HEK293T (cell line): ENCODE data around the gene KCNAB2.

Experiments used
- BHLHE40 ChIP-seq: fragments of 450-650 bp; IDR thresholded peaks from 2 replicates; pipeline ENCODE4 v1.6.1; 2016; ENCODE audit warnings: mild to moderate bottlenecking, moderate library complexity, borderline replicate concordance
- ELF4 ChIP-seq: fragments of 450-650 bp; IDR thresholded peaks from 2 replicates; pipeline ENCODE4 v1.6.1; 2017; ENCODE audit warnings: antibody characterized with exemption
- FOXA1 ChIP-seq: fragments of 450-650 bp; IDR thresholded peaks from 2 replicates; pipeline ENCODE4 v1.6.1; 2016; ENCODE audit warnings: mild to moderate bottlenecking
- FOXM1 ChIP-seq: fragments of 450-650 bp; IDR thresholded peaks from 2 replicates; pipeline ENCODE4 v1.6.1; 2017; ENCODE audit warnings: mild to moderate bottlenecking, borderline replicate concordance
- HDGF ChIP-seq: fragments of 450-650 bp; IDR thresholded peaks from 2 replicates; pipeline ENCODE4 v1.6.1; 2017; ENCODE audit warnings: antibody characterized with exemption, borderline replicate concordance
- L3MBTL2 ChIP-seq: fragments of 450-650 bp; conservative IDR thresholded peaks from 2 replicates; pipeline ENCODE4 v1.6.1; 2016; ENCODE audit warnings: mild to moderate bottlenecking
- LEF1 ChIP-seq: fragments of 450-650 bp; IDR thresholded peaks from 2 replicates; pipeline ENCODE4 v1.6.1; 2017; ENCODE audit warnings: mild to moderate bottlenecking, borderline replicate concordance
- PKNOX1 ChIP-seq: fragments of 450-650 bp; IDR thresholded peaks from 2 replicates; pipeline ENCODE4 v1.6.1; 2016
- SP1 ChIP-seq: fragments of 450-650 bp; IDR thresholded peaks from 2 replicates; pipeline ENCODE4 v1.6.1; 2017
- SUZ12 ChIP-seq: fragments of 450-650 bp; IDR thresholded peaks from 2 replicates; pipeline ENCODE4 v1.6.1; 2016; ENCODE audit warnings: mild to moderate bottlenecking
- TARDBP ChIP-seq: fragments of 450-650 bp; IDR thresholded peaks from 2 replicates; pipeline ENCODE4 v1.6.1; 2016
- ZNF384 ChIP-seq: fragments of 450-650 bp; IDR thresholded peaks from 2 replicates; pipeline ENCODE4 v1.6.1; 2016

GRCh38 chr1:6053206-6053546, 7.5 kb downstream of the KCNAB2 start:
- TF ChIP-seq SUZ12 (no peak), BHLHE40 (no peak), PKNOX1 (no peak), TARDBP (no peak), SP1 (no peak), LEF1 (no peak), FOXM1 (no peak), FOXA1 (no peak), L3MBTL2 (no peak), ZNF384 (no peak), ELF4 (no peak), HDGF (no peak)
